GM21447 (cell line): Measurements from ENCODE around the gene NALCN.
A peak's percentile ranks its signal among the peaks of the same experiment; 100 is the strongest.

Experiments
- ATAC-seq: cut with Tn5 transposase; IDR thresholded peaks from one replicate; pipeline ENCODE4 v1.9.1; 2021; ENCODE audit not compliant: unreplicated experiment

Gene NALCN

DNA sequence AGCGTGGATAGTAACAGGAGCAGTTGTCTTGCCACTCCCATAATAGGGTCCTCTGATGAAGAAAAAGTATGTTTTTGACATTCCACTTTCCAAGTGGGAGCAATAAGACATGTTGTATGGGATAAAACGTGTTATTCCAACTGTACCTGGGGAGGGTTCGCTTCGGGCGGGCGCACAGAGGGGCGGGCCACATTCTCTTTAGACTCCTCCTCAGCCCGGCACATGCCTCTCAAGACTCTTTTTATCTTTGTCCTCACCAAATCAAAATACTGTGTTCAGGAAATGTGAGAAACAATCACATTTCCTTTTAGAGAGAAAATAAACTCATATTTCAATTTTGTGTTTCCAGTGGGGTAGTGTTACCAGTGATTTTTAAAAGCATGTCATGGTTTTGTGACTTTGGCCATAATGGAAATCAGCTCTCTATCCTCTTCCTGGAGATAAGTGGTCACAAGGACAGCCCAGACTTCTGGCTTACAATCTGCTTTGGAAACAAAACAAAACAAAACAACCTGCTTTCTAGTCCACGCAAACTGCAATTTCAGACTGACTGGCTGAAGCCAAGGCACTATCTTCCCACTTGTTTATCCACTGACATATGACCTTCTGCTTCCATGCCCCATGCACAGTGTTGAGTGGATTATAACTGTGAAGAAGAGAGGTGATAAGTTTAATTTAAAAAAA, 276.1 kb downstream of the NALCN start:
- no peak for ATAC-seq

DNA sequence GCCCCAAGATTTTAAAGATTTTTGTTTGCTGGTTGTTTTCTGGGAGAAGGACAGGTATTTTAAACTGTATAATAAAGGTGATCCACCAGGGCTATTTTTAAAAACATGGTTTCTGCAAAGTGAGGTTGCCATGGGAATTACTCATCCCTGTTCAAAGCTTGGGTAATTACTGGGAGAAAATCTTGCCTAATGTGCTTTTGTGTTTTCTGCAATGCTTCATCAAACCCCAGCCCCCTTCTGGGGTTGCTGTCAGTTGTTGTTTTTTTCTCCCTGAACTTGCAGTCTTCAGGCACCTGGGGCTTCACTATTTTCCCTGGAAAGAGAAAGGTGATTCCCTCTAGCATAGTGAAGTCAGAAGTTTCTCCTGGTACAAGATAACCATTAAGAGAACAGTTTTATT, 277.2 kb downstream of the NALCN start:
- ATAC-seq: no peak

- ATAC-seq: peak; percentile 80
Measured at GRCh38 chr13:101127741-101128353, 288.5 kb downstream of the NALCN start.

- ATAC-seq: no peak
Measured at GRCh38 chr13:101123028-101123427, 293.3 kb downstream of the NALCN start.

DNA sequence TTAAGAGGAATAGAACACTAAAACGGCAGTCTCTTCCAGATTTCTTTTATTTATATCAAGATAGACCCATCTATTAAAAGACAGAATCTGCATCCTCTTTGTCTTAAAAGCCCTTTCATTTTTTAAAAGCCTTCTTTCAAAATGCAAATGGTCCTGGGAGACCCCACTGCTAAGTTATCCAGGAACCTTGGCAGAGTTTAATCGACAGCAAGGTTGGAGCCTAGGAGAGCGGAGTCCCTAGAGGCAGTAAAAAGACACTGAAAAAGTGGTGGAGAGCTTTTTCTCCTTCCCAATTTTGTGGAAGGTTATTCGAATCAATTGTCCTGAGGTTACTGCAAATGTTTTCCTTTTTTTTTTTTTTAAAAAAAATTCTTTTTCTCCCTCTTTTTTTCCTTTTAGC, 294.7 kb downstream of the NALCN start:
- ATAC-seq: no peak

GRCh38 chr13:101120007-101120406, 296.3 kb downstream of the NALCN start:
- no peak for ATAC-seq

GRCh38 chr13:101116826-101117225, 299.5 kb downstream of the NALCN start:
- no peak for ATAC-seq

GRCh38 chr13:101116341-101116740, 300.0 kb downstream of the NALCN start:
- no peak for ATAC-seq

GRCh38 chr13:101115762-101116171, 300.5 kb downstream of the NALCN start:
- no peak for ATAC-seq

GRCh38 chr13:101111894-101112293, 304.4 kb downstream of the NALCN start:
- no peak for ATAC-seq

GRCh38 chr13:101109005-101109404, 307.3 kb downstream of the NALCN start:
- ATAC-seq: no peak

DNA sequence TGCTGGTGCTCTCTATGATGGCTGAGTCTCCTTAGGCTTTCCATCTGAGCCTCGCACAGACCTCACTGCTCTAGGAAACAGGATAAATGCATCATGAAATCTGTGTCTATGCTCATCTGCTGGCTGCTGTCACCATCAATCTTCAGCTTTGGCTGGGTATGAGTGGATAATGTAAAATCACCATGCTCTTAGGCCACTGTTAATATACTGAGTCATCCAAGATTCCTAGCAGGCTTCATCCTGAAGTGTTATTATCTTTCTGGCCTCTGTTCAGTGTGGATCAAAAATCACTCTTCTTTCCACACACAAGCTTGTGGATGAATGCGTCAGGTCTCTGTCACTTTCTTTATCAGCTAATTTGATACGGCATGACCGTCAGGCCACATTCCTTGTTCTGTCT, 317.4 kb downstream of the NALCN start:
- ATAC-seq: no peak

GRCh38 chr13:101092985-101093384, 323.3 kb downstream of the NALCN start:
- ATAC-seq: no peak

GRCh38 chr13:101090287-101090686, 326.0 kb downstream of the NALCN start:
- no peak for ATAC-seq

DNA sequence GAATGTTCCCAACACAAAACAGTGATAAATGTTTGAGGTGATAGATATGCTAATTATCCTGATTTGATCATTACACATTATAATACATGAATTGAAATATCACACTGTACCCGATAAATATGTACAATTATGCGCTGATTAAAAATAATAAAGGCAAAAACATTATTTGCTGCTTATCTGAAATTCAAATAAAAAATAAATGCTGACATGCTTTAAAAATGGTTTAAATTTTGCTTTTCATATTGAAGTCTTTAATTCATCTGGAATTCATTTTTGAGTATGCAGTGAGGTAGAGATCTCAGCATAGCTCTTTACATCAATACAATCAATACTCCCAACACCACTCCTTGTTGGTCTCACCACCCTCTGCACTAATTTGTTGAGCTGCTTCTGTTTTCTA, 330.8 kb downstream of the NALCN start:
- no peak for ATAC-seq

DNA sequence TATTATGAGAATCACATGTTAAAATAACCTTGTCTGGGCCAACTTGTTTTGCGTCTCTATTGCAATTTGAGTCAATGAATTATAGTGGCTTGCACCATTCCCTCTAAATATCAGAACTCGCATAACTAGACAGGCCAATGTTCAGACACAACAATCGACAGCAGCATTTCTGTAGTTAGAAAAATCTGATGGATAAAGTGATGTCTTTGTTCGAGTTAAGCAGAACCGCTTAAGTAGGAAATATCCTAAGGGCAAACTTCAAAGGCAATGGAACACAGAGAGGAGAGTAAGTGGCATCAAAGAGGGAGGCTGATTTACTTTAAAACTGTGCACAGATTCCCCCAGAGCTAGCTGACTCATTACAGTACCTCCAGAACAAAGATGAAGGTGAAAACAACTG, 333.9 kb downstream of the NALCN start:
- no peak for ATAC-seq

DNA sequence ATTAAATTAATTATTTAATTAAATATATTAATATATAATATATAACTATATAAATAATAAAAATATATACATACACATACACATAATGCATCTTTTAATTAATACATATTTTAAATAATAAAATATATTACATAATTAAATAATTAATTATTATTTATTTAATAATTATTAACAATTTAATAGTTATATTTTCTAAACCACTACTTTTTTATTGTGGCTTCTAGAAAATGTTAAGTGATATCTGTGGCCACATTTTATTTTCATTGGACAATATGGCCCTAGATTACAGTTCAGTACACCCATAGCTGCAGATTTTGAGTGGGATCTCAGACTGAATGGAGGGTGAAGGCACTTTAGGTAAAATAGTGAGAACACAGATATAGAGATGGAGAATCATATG, 335.7 kb downstream of the NALCN start:
- no peak for ATAC-seq

GRCh38 chr13:101065329-101065728, 351.0 kb downstream of the NALCN start:
- no peak for ATAC-seq

DNA sequence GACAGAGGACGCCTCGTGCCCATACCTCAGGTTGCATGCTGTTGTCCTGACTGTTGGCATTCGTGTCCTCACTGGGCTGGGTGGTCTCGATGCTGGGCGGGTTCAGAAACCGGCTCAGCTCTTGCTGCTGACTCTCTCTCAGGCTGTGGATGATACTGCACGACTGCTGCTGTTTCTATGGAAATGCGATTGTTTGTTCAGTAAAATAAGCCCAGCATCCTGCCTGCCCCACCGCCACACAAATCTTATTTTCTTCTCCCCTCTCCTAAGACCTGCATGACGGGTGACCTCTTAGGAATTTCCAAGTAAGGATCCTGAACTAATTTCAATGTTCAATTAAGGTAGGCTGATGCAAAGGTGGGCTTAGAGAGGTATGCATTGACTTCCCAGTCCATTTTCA, 356.5 kb downstream of the NALCN start:
- no peak for ATAC-seq

DNA sequence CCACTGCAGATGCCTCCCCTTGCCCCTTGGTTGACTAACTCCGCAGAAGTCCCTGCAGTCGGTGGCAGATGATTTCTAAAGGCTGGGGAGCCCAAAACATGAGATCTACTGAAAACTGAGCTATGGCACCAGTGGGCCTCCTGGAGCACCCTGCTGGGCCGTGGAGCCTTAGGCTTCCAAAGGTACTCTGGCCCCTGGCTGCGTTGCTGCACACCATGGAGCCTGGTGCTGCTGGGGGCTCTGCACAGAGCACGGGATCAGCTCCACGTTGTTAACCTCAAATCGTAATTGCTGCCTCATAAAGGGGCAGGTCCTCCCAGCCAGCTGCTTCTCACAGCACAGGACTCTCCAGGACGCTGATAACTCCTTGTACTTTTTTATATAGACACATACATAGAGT, 357.5 kb downstream of the NALCN start:
- ATAC-seq: no peak

DNA sequence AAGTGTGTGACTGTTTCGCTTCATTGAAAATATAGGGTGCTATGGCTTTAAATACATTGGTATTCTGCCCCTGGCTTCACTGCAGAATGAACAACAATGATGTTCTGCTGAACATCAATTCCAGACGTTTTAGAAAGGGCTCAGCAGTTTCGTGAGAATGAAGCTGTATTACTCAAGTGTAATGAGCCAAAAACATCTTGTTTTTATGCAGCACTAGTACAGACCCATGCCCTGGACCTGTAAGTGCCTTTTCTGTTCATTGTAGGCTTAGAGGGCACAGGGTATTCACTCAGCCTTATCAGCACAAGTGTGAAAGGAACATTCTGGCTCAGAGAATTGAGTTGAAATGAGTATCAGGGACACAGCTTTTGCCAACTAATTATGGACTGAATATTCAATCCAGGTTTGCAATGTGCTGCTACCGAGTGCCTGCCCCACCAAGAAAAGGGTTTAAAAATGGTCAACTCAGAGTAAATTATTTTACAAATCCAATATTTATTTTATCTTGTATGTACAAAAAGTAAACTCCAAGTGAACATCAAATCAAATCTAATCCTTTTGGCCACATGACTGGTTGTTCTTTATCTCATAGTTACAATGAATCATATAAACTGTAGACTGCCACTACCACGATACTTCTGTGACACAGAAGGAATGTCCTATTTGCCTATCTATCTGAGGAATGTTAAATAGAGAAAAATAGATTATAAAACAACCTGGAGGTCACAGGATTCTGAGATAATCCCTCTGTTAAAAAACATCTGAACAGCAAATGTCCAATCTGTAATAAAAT, 362.8 kb downstream of the NALCN start:
- ATAC-seq: no peak

- ATAC-seq: no peak
Measured at GRCh38 chr13:101049166-101049850, 367.0 kb downstream of the NALCN start.
